Breast epithelium (tissue), 4 donors: ENCODE data around the gene NOTUM. TPM values are rescaled to one million over a fixed set of nuclear protein-coding genes. Genes with fewer than 3 reads are reported as not detected.
A peak's percentile ranks its signal among the peaks of the same experiment; 100 is the strongest.

ENCODE experiments used
- DNase-seq, 2 donors: peaks; one replicate each; pipeline ENCODE4 v3.0.0-alpha.2; 2019; ENCODE audit warnings: low spot score in 2 of 2
- H3K27ac ChIP-seq, 2 donors: fragments of 200-600 bp; sonication (generic) in 1 of 2; one replicate each; pipeline ENCODE4 v1.5.1; 2016 to 2019; ENCODE audit warnings: mild to moderate bottlenecking in 1 of 2
- H3K27me3 ChIP-seq, 2 donors: fragments of 200-600 bp; sonication (generic) in 1 of 2; one replicate each; pipeline versions ENCODE4 v1.5.1 to v1.6.0; 2017 to 2019; ENCODE audit warnings: control low read depth in 1 of 2, mild to moderate bottlenecking in 1 of 2
- H3K36me3 ChIP-seq: fragments of 200-600 bp; one replicate; pipeline ENCODE4 v1.5.1; 2019
- H3K4me1 ChIP-seq, 2 donors: fragments of 200-600 bp; sonication (generic); one replicate each; pipeline ENCODE4 v1.5.1; 2016 to 2019; ENCODE audit warnings: control low read depth in 1 of 2
- H3K4me3 ChIP-seq, 3 donors: fragments of 200-600 bp; sonication (generic); 1 replicate in 2 of 3; 2 replicates in 1 of 3; pipeline ENCODE4 v1.5.1; 2016 to 2019; ENCODE audit warnings: mild to moderate bottlenecking in 3 of 3, moderate library complexity in 2 of 3
- H3K9me3 ChIP-seq, 2 donors: fragments of 200-600 bp; sonication (generic) in 1 of 2; one replicate each; pipeline ENCODE4 v1.5.1; 2016 to 2019; ENCODE audit warnings: control low read depth in 1 of 2
- CTCF ChIP-seq, 3 donors: fragments of 450-650 bp; IDR thresholded peaks; one replicate each; pipeline ENCODE4 v1.5.1; 2016 to 2017; ENCODE audit warnings: antibody characterized with exemption in 3 of 3, mild to moderate bottlenecking in 3 of 3, moderate library complexity in 3 of 3
- POLR2A ChIP-seq: fragments of 450-650 bp; IDR thresholded peaks from one replicate; pipeline ENCODE4 v1.6.1; 2016; ENCODE audit warnings: antibody characterized with exemption, mild to moderate bottlenecking, moderate library complexity
- POLR2AphosphoS5 ChIP-seq, 3 donors: sonication (generic); formaldehyde crosslinking; IDR thresholded peaks; one replicate each; pipeline ENCODE4 v1.6.1; 2017; ENCODE audit warnings: antibody characterized with exemption in 3 of 3
- intact Hi-C: fragments of 100-400 bp; cut with DNase I; formaldehyde crosslinking; loops from one replicate; pipeline ENCODE4 v1.15.1; 2023; ENCODE audit warnings: low total_unique reads
- total RNA-seq, 3 donors: library from RNA; depleted of rRNA; stranded (reverse); fragments of >200 nt; gene quantifications; one replicate each; pipeline ENCODE4 v1.1.0, GENCODE V29; 2016

The NOTUM gene
- total RNA-seq, 3 donors from 2014 or later: 0.29 TPM; not detected in 2

DNA sequence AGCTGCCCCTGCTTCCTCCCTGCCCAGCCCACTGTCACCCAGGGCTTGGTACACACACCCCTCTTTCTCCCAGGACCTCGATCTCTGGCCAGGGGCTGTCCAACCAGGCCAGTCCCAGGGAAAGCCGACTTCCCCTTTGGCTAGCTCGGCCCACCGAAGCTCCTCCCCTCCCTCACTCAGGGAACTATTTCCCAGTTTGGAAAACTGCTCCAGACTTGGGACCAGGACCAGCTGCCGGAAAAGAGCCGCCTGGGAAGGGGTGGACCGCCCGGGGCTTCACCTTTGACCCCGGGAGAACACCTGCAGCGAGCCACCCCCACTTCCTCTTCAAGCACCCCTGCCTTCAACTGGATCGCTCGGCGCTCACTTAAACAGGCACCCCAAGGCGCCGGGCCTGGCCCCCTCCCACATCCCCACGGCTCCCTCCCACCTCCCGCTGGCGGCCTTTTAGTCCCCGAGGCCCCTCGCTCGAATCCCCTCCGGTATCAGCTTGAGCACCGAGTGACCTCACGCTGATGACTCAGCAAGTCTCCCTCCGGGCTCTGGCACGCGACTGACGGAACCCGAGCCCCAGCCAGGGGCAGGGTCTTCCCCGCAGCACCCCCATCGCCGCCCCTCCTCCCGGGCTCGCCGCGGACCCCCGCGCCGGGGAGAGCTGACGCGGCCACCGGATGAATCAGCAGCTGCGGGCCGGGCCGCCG is 34.4 kb downstream of the NOTUM start:
- H3K4me3 ChIP-seq: peak overlapping the region; percentile 94 to 100 (median 98)
- peak overlapping the region; percentile 94 to 98 for H3K27ac ChIP-seq
- H3K36me3 ChIP-seq: no peaks in the 10 kb centered on the region
- intact Hi-C loops: loop anchor here (1.0 kb wide), 1 partner anchor 36 kb away; no protein-coding TSS in a partner anchor
- H3K4me1 ChIP-seq: peaks cover 11 to 12% of the 10 kb centered on the region in 2 donors
- H3K9me3 ChIP-seq: no peaks in the 10 kb centered on the region
- no peaks in the 10 kb centered on the region for H3K27me3 ChIP-seq
- peak; percentile 63 to 81 for DNase-seq
- TF ChIP-seq POLR2AphosphoS5 (IDR thresholded peaks at IDR 0.05) (peak in 2 of 3 donors; percentile 20 to 24), POLR2A (no peak)

GRCh38 chr17:81925860-81926450 is 35.0 kb downstream of the NOTUM start:
- H3K4me3 ChIP-seq: peak overlapping the region; percentile 94 to 100 (median 98)
- peak overlapping the region; percentile 94 to 98 for H3K27ac ChIP-seq
- H3K4me1 ChIP-seq: peaks cover 11 to 12% of the 10 kb centered on the region in 2 donors
- intact Hi-C loops: loop anchor here (1.0 kb wide), 1 partner anchor 36 kb away; no protein-coding TSS in a partner anchor
- no peaks in the 10 kb centered on the region for H3K36me3 ChIP-seq
- H3K9me3 ChIP-seq: no peaks in the 10 kb centered on the region
- no peak for DNase-seq
- no peaks in the 10 kb centered on the region for H3K27me3 ChIP-seq
- TF ChIP-seq CTCF (IDR thresholded peaks at IDR 0.05) (no peak), POLR2AphosphoS5 (IDR thresholded peaks at IDR 0.05) (no peak), POLR2A (no peak)

- TF ChIP-seq POLR2AphosphoS5 (IDR thresholded peaks at IDR 0.05) (no peak), POLR2A (no peak), CTCF (IDR thresholded peaks at IDR 0.05) (no peak)
- DNase-seq: no peak
- Histone ChIP-seq H3K27ac (peak overlapping the region in 1 of 2 donors; percentile 23), H3K36me3 (no peaks in the 10 kb centered on the region), H3K4me3 (no peak overlapping the region), H3K4me1 (peaks cover 11 to 12% of the 10 kb centered on the region in 2 donors), H3K9me3 (no peaks in the 10 kb centered on the region), H3K27me3 (no peaks in the 10 kb centered on the region)
- intact Hi-C loops: loop anchor here (5.0 kb wide), 1 partner anchor 817 kb away; no protein-coding TSS in a partner anchor
These were observed 36.1 kb downstream of the NOTUM start for GRCh38 chr17:81924557-81925532.

GRCh38 chr17:81923302-81924260 is 37.4 kb downstream of the NOTUM start:
- Histone ChIP-seq H3K4me3 (peak overlapping the region; percentile 14 to 52 (median 25)), H3K27me3 (no peaks in the 10 kb centered on the region), H3K9me3 (no peaks in the 10 kb centered on the region), H3K4me1 (peaks cover 11 to 12% of the 10 kb centered on the region in 2 donors), H3K36me3 (no peaks in the 10 kb centered on the region), H3K27ac (peak overlapping the region; percentile 23 to 41)
- TF ChIP-seq POLR2A: no peak
- TF ChIP-seq CTCF (IDR thresholded peaks at IDR 0.05): no peak
- no peak for TF ChIP-seq POLR2AphosphoS5 (IDR thresholded peaks at IDR 0.05)
- no peak for DNase-seq
- intact Hi-C loops: loop anchor here (5.0 kb wide), 1 partner anchor 819 kb away; no protein-coding TSS in a partner anchor
